NCI-H69 (cell line): Measurements from ENCODE around the gene PPP1R1B.
"Not testable (repeated sequence)": the region's sequence is repeated elsewhere in the genome, so short reads cannot be mapped to it uniquely, and the experiment has no call there.

Source experiments
- DNase-seq: peaks from one replicate; lab custom pipeline; 2025; lab: John Stamatoyannopoulos, UW

The PPP1R1B gene

DNA sequence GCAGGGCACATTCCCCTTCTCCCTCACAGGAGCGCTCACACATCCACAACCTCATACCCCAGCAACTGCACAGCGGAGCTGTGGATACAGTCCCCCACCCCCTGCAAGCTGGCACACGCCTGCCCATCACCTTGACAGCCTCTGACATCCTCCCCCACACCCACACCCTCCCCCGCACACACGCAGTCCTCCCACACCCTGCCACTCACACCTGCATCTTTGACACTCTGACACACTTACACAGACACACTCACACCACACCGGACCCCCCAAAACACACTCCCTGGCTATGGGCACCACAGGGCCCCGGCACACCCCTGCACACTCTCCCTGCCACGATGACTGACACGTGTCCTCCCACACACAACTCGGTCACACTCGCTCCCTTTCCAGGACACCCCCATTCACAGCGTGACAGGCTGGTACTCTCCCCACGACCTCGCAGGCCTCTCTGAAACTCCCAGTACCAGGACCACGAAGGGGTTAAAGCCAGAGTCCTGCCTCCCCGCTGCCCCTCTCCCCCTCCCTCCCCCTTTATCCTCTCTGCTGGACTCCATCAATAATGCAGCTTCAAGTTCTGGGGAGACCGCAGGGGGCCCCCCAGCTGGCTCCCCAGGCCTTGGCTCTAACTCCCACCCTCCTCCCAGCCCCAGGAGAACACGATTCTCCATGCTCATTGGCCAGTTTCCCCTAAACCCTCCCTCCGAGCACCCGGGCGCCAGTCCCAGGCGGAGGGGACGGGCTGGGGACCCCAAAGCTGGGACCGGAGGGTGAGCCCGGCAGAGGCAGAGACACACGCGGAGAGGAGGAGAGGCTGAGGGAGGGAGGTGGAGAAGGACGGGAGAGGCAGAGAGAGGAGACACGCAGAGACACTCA, at the start of gene PPP1R1B:
Gene PPP1R1B (plus strand): TSS at position 782 of the 876 bp plus-strand sequence. CDS start 441 bp downstream, outside the sequence.
- DNase-seq = peak; percentile 79

DNA sequence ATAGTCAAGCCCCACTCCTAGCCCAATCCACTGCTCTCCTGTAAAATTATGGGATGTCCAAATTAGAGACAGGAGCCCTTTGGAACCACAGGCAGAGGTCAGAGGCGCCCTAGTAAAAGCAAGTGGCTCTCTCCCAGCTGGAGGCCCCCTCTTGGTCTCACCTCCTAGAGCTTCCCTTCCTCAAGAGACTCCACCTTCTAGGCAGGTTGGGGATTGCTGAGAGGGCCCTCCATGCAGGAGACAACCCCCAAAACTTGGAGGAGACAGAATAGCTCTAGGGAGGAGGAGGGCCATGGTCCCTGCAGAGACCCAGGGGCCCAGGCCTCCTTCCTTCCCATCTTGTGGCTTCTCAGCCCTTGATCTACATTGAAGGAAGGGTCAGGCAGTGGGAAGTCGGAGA, 48.5 kb upstream of the PPP1R1B start:
- DNase-seq = no peak

DNA sequence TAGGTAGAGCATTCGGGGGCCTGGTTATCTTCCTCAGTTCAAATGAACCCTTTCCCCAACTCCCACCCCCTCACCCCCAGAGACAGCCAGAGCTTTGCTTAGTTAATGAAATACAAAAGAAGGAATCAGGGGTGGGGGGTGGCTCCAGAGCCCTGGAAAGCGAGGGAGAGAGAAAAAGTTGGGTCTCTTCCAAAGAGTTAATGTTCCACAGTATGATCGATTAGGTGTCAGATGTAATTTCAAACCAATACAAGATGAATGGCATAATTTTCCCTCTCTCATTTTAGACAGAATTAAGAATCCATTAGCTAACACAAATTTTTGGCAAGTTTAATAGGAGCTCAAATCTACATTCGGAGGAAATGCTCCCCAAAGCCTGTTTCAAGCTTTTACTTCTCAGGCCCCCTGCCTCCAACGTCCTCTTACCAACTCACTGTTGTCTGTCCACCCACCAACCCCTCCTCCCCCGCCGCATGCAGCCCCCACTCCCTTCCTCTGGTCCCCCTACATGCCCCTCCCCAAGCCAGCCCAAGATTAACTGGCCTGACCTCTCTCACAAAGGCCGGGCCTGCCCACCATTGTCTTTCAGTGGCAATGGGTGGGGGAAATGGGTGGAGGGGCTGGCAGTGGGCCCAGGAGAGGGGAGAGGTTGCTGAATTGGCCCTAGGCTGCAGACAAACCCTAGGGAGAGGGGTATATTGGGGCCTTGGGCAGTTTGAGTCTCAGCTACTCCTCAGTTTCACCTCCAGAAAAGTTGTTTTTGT, 47.3 kb upstream of the PPP1R1B start:
- peak; percentile 89 for DNase-seq

DNA sequence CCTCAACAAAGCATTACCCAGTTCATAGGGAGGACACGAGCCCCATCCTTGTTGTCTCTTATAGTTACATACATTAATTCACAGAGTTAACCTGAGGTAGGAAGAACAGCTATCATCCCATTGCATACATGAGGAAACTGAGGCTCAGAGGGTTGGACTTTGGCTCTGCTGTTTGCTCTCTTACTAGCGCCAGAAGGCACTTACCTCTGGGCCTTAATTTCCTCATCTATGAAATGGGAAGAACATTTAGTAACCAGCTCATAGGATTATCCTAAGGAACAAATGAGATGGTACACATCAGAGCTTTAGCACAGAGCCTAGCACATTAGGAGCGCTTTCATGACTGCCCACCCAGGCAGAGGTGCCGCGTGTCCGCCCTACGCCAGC, 46.7 kb upstream of the PPP1R1B start:
- no peak for DNase-seq

DNA sequence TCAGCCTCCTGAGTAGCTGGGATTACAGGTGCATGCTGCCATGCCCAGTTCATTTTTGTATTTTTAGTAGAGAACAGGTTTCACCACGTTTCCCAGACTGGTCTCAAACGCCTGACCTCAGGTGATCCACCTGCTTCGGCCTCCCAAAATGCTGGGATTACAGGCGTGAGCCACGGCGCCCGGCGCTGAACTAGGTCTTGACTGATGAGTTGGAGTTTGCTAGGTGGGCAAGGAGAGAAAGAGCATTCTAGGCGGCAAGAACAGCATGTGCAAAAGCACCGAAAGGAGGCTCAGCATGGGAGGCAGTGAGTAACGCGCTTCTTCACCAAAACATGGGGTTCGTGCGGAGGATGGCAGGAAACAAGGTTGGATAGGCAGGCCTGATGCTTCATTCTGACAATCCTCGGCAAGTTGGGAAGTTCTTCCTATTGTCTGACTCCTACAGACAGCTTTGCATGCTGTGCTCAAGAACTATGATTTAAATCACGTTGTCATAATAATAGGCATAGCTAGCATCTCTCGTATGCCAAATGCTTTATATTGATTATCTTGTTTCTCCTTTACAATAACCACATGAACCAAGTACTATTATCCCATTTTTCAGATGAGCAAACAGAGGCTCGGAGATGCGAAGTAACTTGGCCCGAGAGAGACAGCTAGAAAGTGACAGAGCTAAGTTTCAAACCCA, 45.5 kb upstream of the PPP1R1B start:
- DNase-seq = no peak

DNA sequence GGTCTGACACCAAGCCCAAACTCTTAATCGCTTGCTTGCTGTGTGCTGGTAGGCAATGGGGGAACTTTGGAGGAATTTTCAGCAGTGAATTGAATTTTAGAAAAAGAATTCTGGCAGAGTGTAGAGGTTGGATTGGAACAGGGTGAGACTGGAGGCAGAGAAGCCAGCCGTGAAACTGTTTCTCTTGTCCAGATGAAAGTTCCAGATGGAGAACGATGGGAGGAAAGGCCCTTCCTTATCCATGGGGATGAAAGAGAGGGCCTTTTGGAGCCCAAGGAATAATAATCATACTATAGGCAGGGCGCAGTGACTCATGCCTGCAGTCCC, 45.0 kb upstream of the PPP1R1B start:
- DNase-seq = no peak

DNA sequence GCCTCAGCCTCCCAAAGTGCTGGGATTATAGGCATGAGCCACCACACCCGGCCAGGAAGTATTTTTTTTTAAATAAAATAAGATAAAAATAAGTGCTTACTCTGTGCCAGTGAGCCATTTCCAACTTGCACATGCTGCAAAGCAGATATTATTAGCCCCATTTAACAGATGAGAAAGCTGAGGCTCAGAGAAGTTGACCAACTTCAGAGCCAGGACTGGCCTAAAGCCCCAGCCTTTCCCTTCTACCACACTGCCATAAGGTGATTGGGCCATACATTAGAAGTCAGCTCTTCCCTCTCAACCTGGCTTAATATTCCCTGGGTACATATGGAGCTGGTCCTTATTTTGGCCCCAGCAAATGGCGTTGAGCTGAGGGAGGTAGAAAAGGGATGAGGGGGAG, 44.1 kb upstream of the PPP1R1B start:
- DNase-seq = no peak

DNA sequence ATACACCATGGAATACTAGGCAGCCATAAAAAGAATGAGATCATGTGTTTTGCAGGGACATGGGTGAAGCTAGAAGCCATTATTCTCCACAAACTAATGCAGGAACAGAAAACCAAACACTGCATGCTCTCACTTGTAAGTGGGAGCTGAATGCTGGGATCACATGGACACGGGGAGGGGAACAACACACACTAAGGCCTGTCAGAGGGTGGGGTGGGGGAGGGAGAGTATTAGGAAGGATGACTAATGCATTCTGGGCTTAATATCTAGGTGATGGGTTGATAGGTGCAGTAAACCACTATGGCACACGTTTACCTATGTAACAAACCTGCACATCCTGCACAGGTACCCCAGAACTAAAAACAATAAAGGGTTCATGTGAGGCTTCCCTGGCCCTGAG, 36.6 kb upstream of the PPP1R1B start:
- not testable (repeated sequence) for DNase-seq

DNA sequence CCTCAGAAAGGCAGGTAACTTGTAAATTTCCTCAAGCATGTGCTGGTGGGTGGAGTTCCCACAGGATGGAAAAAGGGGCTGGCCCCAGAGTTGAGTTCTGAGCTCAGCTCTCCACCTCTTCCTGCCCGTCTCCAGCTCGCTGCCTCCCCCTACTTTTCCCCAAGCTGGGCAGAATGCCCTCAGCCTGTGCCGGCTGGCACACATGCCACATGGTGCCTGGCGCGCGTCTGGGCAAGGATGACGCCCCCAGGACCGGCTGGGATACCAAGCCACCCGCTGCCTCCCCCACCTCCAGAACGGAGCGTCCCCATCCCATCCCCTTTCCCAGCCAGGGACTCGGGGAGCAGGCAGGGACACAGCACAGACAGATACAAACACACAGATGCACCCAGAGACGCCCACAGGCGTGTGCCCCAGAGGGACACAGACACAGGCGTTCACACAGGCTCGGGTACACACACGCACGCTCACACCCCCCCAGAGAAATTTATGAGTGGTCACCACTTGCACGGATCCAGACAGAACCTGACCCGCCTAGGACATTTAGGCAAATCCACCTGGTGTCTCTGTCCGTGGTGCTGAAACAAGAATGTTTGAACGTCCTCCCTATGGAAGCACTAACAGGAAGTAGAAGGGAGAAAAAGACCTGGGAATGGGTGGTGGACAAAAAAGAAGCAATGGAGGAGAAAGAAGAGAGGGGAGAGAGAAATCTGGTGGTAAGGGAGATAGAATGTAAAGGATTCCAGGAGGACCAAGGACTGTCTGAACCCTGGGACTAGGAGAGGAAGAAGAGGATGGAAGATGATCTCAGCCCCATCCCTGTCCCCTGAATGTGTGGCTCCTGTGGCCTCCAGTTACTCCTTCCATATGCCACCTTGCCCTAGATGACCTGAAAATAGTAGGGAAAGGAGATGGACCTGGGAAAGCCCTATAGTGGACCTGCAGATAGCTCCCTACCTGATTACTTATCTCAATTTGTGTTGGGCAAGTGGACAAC, 34.5 kb upstream of the PPP1R1B start:
- DNase-seq = peak; percentile 82

DNA sequence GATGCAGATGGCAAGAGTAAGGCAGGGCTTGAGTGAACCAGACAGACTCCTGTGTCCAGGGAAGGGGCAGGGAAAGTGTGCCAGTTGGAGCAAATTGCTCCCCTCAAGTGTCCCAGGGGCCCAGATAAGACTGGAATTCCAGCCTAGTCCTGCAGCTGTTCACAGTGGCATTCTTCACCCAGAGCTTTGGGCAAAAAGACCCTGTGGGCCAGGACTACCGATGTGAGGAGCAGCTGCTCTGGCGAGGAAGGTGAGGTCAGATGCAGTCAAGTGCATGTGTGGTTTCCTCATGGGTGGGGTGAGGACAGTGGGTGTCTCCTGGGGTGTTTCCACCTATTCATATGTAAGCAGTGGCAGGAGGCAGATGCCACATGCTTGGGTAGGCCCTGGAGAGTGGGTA, 33.4 kb upstream of the PPP1R1B start:
- DNase-seq = no peak

DNA sequence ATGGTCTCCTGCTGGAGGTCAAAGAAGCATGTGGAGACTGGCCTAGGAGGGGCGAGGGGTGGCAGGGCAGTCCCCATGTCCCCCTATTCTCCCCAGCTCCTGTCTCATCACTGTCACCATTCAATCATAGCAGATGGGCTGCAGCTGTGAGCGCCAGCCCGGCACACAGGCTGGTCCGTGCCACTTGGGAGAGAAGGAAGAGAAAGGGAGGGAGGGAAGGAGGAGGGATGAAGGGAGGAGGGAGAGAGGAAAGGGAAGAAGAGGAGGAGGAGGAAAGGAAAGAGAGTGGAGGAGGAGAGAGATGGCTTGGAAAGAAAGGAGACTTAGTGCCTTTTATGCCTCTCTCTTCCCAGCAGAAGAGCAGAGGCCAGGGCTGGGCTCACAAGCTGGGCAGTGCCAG, 31.5 kb upstream of the PPP1R1B start:
- DNase-seq = no peak

DNA sequence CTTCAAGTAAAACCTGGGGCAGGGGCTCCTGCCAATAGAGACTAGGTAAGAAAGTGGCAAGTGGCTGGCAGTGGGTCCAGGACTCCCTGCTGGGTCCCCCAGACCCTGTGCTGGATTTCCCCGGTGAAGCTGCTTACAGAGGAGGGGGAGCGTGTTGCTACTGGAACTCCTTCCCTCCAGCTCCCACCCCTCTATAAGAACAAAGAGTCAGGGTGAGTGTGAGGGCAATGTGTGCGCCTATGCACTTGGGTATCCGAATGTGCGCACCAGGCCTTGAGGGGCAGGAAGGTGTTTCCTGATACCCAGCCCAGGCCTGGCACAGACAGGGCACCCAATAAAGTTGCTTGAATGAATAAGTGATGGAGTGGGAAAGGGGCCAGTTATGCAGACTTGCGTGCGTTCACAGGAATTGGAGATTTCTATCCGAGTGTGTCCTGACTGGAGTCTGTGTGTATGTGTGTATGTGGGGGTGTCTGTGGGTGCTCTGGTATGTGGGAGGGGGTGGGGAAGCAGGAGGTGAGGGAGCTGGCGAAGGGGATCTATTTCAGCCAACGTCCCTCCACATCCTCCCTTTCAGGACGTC, 30.7 kb upstream of the PPP1R1B start:
- DNase-seq = no peak

DNA sequence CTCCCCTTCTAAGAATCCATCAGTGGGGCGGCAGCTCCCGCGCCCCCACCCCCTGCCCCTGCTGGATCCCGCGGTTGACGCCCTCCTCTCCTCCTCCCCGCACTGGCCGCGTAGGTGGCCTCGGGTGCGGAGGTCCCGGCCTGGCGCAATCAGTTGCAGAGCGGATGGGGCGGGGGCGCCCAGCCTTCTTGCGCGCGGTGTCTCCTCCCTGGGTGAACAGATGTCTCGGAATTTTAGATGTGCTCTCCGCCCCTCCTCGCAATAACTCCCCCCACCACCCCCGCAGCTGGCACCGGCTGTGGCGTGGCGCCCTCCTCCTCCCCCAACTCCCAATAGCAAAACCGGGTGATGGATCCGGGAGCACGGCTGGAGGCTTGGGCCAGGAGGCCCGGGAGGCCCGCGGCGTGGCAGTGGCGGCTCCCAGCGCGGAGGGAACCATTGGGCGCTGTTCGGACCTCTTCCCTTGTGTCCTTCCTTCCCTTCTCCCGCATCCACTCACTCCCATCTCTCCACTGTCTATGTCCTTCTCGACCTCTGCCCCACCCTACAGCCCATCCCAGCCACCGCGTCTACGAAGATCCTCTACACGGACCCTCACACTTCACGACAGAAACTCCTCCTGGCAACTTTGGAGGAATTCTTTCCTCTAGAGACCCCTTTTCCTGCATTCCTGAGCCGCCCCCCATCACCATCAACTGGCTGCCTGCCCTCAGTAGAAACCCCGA, 30.0 kb upstream of the PPP1R1B start:
- peak; percentile 25 for DNase-seq

DNA sequence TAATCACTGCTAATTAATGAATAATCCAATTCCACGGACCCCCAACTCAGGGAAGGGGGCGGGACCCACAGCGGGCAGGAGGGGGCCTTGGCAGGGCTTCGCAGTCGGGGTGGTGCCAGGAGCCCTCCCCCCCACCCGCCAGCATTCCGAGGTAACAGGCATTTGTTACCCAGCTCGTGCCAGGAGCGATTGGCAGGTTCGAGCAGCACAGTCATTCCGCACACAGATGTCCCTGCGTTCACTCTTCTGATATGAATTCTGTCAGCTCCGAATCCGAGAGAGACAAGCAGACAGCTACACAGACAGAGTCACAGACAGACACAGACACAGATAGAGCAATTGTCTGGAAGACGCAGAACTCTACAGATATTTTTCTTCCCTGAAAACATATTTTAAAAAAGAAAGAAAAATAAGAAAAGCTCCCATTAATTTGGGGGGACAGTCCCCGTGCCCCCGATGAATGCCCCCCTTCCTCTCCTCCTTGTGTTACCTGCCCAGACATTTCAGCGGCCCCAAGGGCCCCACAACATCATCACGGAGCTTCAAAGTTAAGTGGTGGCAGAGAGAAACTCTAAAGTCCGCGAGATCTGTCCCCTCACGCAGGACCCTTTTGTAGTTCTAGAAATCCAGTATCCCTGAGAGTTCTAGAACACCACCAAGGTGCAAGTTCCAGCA, 29.2 kb upstream of the PPP1R1B start:
- peak; percentile 39 for DNase-seq

DNA sequence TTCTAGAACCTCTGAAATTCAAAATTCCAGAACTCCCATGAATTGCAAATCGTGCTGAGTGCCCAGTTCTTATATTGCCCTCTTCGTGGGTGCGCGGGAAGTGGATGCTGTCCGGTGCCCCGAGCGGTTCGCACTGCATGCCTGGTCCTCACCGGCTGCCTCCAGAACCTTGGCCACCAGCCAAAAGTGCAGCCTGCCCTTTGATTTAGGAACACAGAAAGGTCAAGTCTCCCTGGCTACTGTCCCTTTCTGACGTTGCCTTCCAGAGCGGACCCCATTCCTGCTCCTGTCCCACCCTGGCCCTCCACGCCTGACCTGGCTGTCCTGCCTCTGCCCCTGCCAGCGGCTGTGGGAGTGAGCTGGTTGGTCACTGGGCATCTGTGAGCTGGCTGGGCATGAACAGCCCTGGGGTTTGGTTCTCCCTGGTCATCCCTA, 28.7 kb upstream of the PPP1R1B start:
- DNase-seq = peak; percentile 30

DNA sequence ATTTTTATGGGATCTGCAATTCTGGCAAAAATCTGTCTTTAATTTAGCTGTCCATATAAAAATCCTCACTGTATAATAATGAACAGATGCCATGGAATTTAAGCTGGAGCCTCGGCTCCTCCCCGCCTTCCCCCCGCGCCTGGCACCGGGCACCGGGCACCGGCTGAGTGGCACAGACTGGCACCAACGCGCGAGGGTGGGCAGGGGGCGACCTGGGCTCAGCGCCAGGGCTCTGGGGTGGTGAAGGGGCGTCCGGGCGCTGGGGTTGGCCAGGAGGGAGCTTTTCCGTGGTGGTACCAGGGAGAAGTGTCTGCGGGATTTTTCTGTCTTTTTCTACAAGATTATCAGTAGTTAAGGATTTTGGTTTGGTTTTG, 28.1 kb upstream of the PPP1R1B start:
- DNase-seq = no peak

DNA sequence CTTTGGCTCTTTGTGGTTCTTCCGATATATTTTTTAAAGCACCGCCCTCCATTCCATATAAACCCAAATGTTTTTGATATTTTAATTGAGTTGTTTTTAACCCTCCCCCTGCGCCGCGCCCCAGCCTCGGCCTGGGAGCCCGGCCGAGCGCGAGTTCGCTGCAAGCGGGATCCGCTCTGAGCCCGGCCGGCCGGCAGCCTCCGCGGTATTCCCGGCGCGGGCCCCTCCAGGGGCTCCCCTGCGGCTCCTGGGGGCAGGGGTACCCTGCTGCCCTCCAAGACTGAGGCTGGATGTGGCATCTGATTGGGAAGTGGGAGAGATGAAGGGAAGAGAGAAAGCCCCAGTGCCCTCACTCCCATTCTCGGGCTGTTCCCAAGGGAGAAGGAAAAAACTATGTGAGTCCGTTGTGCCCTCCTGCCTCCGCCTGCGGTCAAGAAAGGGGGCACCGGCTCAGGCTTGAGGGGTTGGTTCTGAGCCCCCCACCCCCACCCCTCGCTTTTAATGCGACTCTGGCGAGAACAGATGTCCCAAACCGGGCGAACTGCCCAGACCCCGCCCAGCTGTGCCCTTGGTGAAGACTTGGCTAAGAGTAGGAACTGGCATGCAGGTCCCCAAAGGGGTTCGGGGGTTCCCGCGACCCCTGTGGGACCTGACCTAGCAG, 27.6 kb upstream of the PPP1R1B start:
- peak; percentile 34 for DNase-seq

DNA sequence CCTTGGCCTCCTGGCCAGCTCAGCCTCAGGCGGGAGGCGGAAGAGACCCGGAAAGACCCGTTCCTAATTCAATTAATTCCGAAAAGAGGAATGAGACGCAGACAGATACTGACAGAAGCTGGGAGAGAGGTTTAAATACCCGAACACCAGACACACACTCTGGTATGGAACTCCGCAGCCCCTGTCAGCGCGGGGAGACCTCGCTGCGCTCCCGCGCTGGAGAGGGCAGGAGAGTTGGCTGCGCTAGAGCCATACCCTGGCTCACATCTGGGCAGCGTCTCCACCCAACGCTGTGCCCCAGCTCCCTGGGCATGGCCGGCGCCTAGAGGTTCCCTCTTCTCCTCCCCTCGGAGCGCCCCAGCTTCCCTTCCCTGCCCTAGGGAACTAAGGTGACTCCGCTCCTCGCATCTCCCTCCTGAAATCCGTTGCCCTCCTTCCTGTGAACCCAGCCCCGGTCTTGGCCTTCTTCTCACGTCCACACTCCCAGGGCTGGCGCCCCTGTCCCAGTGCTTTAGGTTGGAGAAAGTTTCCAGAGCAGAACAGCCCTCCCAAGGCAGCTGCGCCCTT, 27.0 kb upstream of the PPP1R1B start:
- DNase-seq = no peak
